ENCODE measurements around the gene TULP1.

- no peak for TF ChIP-seq POLR2AphosphoS5 (IDR thresholded peaks at IDR 0.05; ENCODE audit: borderline replicate concordance, low read depth, low read length)
- no peak for TF ChIP-seq EZH2 (IDR thresholded peaks at IDR 0.05)
- TF ChIP-seq FOXP2 (optimal IDR thresholded peaks at IDR 0.05; ENCODE audit: control extremely low read depth, extremely low read length, insufficient read depth): no peak
Observed at GRCh38 chr6:35476004-35476403, 36.7 kb downstream of the TULP1 start.

All from SK-N-MC (cell line).